ENCODE measurements around the gene FAM117A. TPM values are rescaled to one million over a fixed set of nuclear protein-coding genes. Genes with fewer than 3 reads are reported as not detected.

FAM117A gene
- total and polyA plus RNA-seq, 2 donors (not counting 1 experiment from before 2014, with no cell fraction given) = 93.4 to 162 TPM

GRCh38 chr17:49664706-49665211 lies 99.2 kb downstream of the FAM117A start:
- peaks cover 64% of the 10 kb centered on the region for H4K20me1 ChIP-seq (ENCODE audit: control insufficient read depth, insufficient read depth, low read length, poor library complexity, severe bottlenecking)
- CTCF ChIA-PET = no interaction called here
- H3K79me2 ChIP-seq (ENCODE audit: control insufficient read depth, insufficient read depth, low read length) = peaks cover 99% of the 10 kb centered on the region
- no peak overlapping the region for H3K4me3 ChIP-seq (ENCODE audit: control extremely low read depth in 1 of 5, extremely low read depth in 1 of 5, insufficient read depth in 1 of 5, low read depth in 2 of 5, low read length in 4 of 5)
- DNase-seq (no peak), ATAC-seq (ENCODE audit: low read depth) (no peak)
- Mint-ChIP-seq H3K9me3 (ENCODE audit: insufficient read depth) (no peaks in the 10 kb centered on the region), H3K4me3 (no peak overlapping the region), H3K27ac (peak overlapping the region; percentile 0), H3K27me3 (no peaks in the 10 kb centered on the region), H3K4me1 (peaks cover 37% of the 10 kb centered on the region)
- H3K9me3 ChIP-seq (ENCODE audit: control extremely low read depth in 1 of 3, control insufficient read depth in 2 of 3, insufficient read depth in 1 of 3, low read length in 2 of 3) = no peaks in the 10 kb centered on the region
- intact Hi-C loops (cut with micrococcal nuclease) = no loop called here
- peaks cover under 1 to 26% of the 10 kb centered on the region in 2 experiments for H3K36me3 ChIP-seq (replicated peaks in 1 of 2; ENCODE audit: control extremely low read depth in 1 of 2, control insufficient read depth in 1 of 2, extremely low read depth in 1 of 2, insufficient read depth in 2 of 2, low read length in 1 of 2)
- H3K27ac ChIP-seq (ENCODE audit: low read length in 2 of 2) = peak overlapping the region in 1 of 2 donors; percentile 63
- POLR2A ChIA-PET = interaction anchor here (0.6 kb wide), 1 partner anchor 1087 kb away, joined by 3 read pairs; no protein-coding TSS in a partner anchor
- H3K9ac ChIP-seq (ENCODE audit: low read length) = no peak overlapping the region
- H2AFZ ChIP-seq (ENCODE audit: insufficient read depth, low read depth, low read length, poor library complexity, severe bottlenecking) = no peak overlapping the region
- WGBS (ENCODE audit: insufficient coverage) = 97% methylated on average over 2 of the region's 3 CpGs
- no peaks in the 10 kb centered on the region for H3K27me3 ChIP-seq (replicated peaks in 1 of 4; ENCODE audit: control extremely low read depth in 1 of 4, control insufficient read depth in 3 of 4, insufficient read depth in 4 of 4, low read length in 3 of 4)
- TF ChIP-seq EZH2 (IDR thresholded peaks at IDR 0.05; ENCODE audit: borderline replicate concordance, insufficient read depth, low read depth, low read length, poor library complexity, severe bottlenecking) = no peak
- TF ChIP-seq CTCF (IDR thresholded peaks at IDR 0.05) = no peak
- H3K4me1 ChIP-seq (ENCODE audit: control insufficient read depth in 2 of 2, insufficient read depth in 2 of 2, low read length in 2 of 2) = peaks cover 6 to 8% of the 10 kb centered on the region in 2 donors
- H3K4me2 ChIP-seq (replicated peaks; ENCODE audit: low read depth, low read length, poor library complexity, severe bottlenecking) = peak overlapping the region; percentile 9

Other genes starting within 250 kb of the FAM117A start
- not detected in 2 replicates for gene NXPH3, start 188.3 kb downstream of the FAM117A start, total RNA-seq
- not detected in 2 replicates for gene NXPH3, start 188.3 kb downstream of the FAM117A start, polyA plus RNA-seq
- gene SPOP, start 86.0 kb downstream of the FAM117A start, total RNA-seq = 72.1 and 79.2 TPM in 2 replicates
- 27.0 and 50.5 TPM in 2 replicates for gene SPOP, start 86.0 kb downstream of the FAM117A start, polyA plus RNA-seq
- 40.5 and 47.2 TPM in 2 replicates for gene SLC35B1, start 56.2 kb downstream of the FAM117A start, total RNA-seq
- 32.3 and 35.0 TPM in 2 replicates for gene SLC35B1, start 56.2 kb downstream of the FAM117A start, polyA plus RNA-seq
- gene KAT7, start 24.6 kb upstream of the FAM117A start, total RNA-seq = 124 and 127 TPM in 2 replicates
- 16.7 and 35.7 TPM in 2 replicates for gene KAT7, start 24.6 kb upstream of the FAM117A start, polyA plus RNA-seq
- gene TAC4, start 83.9 kb upstream of the FAM117A start, total RNA-seq = not detected in 2 replicates
- gene TAC4, start 83.9 kb upstream of the FAM117A start, polyA plus RNA-seq = not detected in 2 replicates
- gene DLX4, start 205.1 kb upstream of the FAM117A start, total RNA-seq = 0.17 and 0.53 TPM in 2 replicates
- 0.30 and 0.88 TPM in 2 replicates for gene DLX4, start 205.1 kb upstream of the FAM117A start, polyA plus RNA-seq
- gene DLX3, start 231.1 kb upstream of the FAM117A start, total RNA-seq = not detected in 2 replicates
- gene DLX3, start 231.1 kb upstream of the FAM117A start, polyA plus RNA-seq = not detected in 2 replicates

Data from B cell (primary cell).